Lower leg skin (tissue), 3 donors: ENCODE data around the gene DDX6.

ENCODE experiments used
- POLR2A ChIP-seq, 2 donors: fragments of 450-650 bp; IDR thresholded peaks; one replicate each; pipeline ENCODE4 v1.6.1; 2016 to 2017; ENCODE audit warnings: antibody characterized with exemption in 2 of 2, mild to moderate bottlenecking in 1 of 2, moderate library complexity in 1 of 2
- TF ChIP-seq, protein P1 (sequence below), 3 donors: fragments of 450-650 bp; IDR thresholded peaks; one replicate each; pipeline ENCODE4 v1.5.1; 2016; ENCODE audit warnings: antibody characterized with exemption in 3 of 3, mild to moderate bottlenecking in 3 of 3, moderate library complexity in 2 of 3

DNA sequence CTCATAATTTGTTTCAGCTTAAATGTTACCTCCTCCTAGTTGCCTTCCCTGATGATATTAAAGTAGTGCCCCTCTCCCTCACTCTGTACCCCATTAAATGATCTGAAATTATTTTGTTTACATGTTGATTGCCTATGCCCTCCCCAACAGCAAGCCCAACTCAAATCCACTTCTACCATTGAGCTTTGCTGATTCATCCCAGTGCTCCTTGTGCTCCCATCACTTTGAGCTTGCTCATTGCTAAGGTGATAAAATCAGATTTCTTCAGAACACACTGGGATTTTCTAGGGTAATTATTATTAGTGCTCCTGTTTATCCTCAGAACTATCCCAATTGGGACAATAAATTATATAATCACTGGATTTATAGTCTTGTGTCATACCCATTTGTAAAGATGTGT lies 8.4 kb upstream of the DDX6 start:
- TF ChIP-seq, protein P1, sequence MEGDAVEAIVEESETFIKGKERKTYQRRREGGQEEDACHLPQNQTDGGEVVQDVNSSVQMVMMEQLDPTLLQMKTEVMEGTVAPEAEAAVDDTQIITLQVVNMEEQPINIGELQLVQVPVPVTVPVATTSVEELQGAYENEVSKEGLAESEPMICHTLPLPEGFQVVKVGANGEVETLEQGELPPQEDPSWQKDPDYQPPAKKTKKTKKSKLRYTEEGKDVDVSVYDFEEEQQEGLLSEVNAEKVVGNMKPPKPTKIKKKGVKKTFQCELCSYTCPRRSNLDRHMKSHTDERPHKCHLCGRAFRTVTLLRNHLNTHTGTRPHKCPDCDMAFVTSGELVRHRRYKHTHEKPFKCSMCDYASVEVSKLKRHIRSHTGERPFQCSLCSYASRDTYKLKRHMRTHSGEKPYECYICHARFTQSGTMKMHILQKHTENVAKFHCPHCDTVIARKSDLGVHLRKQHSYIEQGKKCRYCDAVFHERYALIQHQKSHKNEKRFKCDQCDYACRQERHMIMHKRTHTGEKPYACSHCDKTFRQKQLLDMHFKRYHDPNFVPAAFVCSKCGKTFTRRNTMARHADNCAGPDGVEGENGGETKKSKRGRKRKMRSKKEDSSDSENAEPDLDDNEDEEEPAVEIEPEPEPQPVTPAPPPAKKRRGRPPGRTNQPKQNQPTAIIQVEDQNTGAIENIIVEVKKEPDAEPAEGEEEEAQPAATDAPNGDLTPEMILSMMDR (IDR thresholded peaks at IDR 0.05): no peak
- TF ChIP-seq POLR2A (IDR thresholded peaks at IDR 0.05): no peak
